ENCODE measurements around the gene CRISPLD2.

- TF ChIP-seq CTCF (IDR thresholded peaks at IDR 0.05; ENCODE audit: poor library complexity, severe bottlenecking) (no peak), POLR2AphosphoS5 (IDR thresholded peaks at IDR 0.05) (no peak), EZH2 (IDR thresholded peaks at IDR 0.05; ENCODE audit: borderline replicate concordance, insufficient read depth, low read length, poor library complexity, severe bottlenecking) (no peak), SMC3 (conservative IDR thresholded peaks at IDR 0.05; ENCODE audit: poor library complexity) (no peak)
Measured at GRCh38 chr16:84845496-84846002, 25.8 kb downstream of the CRISPLD2 start.
